Activated CD4-positive, alpha-beta T cell treated with anti-CD3 and anti-CD28 coated beads, Interleukin-2, amount 50 U/mL, for 48 hours (primary cell): ENCODE data around the gene MAST3.
A peak's percentile ranks its signal among the peaks of the same experiment; 100 is the strongest.
"Not testable (repeated sequence)": the region's sequence is repeated elsewhere in the genome, so short reads cannot be mapped to it uniquely, and the experiment has no call there.

Experiments
- DNase-seq, 2 experiments: peaks; one replicate each; pipeline ENCODE4 v3.0.0-alpha.2; 2020

Gene MAST3

DNA sequence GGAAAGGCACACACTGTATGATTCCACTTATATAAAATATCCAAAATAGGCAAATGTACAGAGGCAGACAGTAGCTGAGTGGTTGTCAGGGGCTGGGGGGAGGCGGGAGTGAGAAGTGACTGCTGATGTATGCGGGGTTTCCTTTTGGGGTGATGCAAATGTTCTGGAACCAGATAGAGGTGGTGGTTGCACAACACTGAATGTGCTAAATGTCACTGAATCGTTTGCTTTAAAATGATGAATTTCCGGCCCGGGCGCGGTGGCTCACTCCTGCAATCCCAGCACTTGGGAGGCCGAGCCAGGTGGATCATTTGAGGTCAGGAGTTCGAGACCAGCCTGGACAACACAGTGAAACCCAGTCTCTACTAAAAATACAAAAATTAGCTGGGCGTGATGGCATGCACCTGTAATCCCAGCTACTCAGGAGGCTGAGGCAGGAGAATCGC is 8.5 kb upstream of the MAST3 start:
- DNase-seq, result peak; percentile 66 to 76

DNA sequence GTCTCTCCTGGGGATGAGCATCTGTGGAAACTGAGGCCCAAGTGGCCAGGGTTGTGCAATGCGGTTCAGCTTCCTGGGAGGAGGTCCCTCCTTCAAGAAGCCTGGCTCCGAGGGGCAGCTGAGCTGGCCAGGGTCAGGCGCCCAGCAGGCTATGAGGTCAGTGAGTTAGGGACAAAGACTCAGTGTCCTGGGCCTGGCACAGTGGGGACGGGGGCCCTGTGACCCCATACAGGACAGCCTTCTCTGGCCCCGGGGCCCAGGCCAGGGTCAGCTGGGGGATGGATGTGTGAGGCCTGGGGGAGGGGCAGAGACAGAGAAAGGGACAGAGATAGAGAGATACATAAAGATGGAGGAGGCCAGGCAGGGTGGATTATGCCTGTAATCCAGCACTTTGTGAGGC is 7.9 kb upstream of the MAST3 start:
- DNase-seq, result no peak

DNA sequence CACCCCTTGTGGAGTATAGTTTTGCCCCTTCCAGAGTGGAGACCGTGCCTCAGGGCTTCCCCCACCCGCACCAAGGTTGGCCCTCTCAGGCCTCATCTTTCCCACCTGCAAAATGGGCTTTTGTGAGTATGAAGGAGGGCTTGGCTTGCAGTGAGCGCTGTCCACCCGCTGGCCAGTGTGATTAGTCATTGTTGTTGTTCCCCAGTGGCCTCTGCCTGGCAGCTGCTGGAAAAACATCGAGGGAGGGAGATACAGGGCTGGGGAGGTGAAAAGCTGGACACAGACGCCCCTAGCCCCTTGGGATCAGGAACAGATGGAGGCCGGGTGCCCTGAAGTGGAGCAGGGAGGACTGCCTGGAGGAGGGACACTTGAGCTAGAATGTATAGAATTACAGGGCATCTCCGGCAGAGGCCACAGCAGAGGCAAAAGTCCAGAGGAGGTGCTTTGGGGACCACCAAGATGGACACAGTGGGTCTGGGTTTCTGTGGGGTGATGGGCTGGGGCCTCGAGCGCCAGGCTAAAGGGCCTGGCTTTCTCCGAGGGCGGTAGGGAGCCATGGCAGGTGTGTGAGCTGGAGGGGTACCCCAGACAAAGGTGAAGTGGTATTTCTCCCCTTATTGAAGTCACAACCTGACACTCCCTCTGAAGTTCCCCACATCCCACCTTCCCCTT is 6.9 kb upstream of the MAST3 start:
- DNase-seq, result no peak

DNA sequence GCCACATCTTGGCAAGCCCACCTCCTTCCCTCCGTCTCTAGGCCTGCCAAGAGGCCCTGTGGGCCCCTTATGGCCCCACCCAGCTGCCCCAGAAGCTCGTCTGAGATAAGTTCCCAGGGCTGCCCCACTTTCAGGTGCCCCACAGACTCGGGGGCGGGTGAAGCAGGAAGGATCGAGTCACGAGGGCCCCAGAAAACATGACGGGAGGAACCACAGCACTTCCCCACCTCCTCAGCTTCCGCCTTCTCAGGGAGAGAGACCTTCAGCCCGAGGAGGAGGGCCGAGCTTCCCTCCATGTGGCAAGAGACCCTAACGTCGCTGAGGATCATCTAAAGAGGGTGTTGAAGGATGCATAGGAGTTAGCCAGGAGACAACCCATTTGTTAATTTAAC is 6.4 kb upstream of the MAST3 start:
- DNase-seq, result peak; percentile 85 to 90

DNA sequence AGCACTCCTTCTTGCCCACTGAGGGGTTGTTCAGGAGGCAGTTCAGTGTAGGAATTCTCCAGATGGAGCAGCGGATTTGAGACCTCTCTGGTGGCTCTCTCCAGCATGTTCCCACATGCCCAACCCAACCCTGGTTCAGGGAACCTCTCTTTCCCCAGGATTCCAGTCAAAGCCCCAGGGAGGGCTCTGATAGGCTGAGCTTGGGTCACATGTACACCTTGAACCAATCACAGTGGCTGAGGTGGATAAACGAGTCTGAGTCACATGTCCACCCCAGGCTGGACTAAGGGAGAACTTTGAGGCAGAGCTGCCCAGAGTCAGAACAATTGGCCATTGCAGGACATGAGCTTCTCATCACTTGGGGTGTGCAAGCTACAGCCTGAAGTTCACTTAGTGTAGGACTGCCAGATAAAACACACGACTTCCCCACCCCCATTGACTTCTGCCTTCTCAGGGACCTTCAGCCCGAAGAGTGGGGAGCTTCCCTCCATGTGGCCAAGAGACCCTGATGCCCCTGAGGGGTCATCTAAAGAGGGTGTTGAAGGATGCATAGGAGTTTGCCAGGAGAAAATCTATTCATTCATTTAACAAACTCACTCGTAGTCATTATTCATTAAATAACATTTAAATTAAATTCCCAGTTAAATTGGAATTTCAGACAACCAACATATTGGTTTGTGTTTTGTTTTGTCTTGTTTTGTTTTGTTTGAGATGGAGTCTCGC is 4.0 kb upstream of the MAST3 start:
- no peak for DNase-seq

DNA sequence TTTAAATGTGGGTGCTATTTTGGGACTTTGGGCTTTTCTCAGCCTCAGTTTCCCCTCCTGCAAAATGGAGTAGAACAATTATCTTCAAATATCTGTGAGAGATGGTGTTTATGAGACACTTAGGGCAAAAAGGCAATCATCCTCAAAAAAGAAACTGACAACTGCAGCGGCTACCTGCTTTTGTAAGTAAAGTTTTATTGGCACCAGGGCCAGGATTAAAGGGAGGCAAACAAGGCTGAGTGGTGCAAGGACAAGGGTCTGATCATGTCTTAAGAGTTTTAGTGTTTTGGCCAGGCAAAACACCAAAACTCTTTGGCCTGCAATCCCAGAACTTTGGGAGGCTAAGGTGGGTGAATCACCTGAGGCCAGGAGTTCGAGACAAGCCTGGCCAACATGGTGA is 1.3 kb upstream of the MAST3 start:
- DNase-seq, result no peak

DNA sequence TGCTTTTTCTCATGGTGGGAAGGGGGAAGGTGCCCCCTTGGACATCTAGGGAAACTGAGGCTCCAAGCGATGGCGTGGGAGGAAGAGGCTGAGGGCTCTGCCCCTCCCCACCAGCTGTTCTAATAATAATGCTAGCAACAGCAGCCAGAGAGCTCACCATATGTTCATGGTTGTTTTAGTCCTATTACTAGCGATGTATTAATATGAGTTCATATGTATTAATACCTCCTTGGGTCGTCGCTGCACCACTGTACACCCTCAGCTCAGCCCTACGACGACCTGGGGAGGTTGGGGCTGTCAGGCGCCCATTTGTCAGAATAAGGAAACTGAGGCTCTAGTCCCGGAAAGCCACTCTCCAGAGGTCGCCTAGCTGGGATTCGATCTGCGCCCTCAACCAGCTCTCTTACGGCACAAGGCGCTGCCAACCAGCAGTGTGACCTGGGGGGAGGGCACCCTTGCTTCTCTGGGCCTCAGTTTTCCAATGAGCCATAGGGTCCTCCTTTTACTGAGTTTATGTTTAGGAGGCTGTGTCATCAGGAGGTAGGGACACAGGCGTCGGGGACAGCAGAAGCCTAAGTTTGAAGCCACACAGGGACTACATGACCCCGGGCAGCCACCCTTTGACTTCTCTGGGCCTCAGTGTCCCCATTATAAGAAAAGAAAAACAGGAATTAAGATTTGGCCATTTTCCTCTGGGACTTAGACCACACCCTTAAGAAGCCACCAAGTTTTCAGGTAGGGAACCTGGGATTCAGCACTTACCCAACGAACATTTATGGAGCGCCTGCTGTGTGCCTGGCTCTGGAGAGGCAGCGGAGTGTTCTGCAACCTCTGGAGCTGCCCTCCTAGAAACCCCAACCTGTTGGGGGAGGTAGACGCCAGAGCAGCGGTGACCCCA is 664 bp downstream of the MAST3 start:
- no peak for DNase-seq

DNA sequence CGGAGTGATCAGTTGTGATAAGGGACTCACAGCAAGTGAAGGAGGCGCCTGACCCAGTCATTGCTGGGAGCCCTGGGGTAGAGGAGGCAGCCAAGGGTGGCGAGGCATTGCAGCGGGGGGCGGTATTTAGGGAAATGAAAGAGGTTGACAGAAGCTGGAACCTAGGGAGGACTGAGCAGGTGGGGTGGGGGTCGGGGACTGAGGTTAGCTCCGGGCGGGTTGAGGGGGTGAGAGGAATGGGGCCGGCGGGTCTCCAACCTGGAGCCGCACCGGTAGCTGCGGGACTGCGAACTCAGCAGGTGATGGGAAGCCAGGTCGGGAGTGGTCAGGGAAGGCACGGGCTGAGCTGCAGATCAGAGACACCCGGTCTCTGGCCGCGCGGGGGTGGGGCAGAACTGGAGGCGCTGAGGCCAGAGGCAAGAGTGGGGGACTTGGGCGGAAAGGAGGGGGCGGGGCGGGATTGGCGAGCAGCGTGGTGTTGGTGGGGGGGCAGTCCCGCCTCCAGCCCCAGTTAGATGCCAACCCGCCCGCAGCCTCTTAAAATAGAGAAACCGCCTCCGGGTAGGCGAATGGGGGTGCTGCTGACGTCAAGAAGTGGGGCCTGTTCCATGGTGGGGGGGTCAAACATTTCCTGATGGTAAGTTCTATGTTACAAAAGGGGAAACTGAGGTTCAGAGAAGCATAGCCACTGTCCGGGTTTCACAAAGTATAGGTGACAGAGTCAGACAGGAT is 1.5 kb downstream of the MAST3 start:
- peak in 1 of 2 experiments; percentile 55 for DNase-seq

DNA sequence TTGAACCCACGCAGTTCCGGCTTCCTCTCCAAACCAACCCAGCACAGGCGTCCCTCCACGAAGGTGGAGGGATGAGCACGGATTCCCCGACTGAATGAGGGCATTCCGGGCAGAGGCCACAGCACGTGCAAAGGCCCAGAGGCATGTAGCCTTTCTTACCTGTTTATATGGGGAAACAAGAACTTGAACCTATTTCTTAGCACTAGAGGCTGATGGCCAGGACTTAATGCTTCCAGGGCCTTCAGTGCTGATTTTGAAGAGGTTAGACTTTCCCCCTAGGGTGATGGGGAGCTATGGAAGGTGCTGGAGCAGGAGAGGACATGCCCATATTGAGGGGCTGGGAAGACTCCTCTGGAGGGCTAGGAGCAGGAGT is 2.0 kb downstream of the MAST3 start:
- no peak for DNase-seq

DNA sequence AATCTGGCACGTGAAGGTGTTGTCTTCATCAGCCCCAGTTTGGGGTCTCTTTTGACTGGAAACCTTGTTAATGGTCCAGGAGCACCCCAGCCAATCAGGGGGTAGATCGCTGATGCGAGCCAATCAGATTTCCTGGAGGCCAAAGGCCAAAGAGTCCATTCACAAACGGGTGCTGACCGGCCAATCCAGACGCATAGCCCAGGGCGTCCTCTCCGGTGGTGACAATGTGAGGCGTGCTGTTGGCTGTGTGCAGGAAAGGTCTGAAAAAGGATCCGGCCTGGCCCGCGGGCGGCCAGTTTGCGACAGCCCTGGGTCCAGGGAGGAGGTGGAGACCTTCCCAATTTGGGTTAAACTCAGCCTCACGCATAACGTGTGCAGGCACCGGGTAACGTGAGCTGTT is 3.1 kb downstream of the MAST3 start:
- no peak for DNase-seq

DNA sequence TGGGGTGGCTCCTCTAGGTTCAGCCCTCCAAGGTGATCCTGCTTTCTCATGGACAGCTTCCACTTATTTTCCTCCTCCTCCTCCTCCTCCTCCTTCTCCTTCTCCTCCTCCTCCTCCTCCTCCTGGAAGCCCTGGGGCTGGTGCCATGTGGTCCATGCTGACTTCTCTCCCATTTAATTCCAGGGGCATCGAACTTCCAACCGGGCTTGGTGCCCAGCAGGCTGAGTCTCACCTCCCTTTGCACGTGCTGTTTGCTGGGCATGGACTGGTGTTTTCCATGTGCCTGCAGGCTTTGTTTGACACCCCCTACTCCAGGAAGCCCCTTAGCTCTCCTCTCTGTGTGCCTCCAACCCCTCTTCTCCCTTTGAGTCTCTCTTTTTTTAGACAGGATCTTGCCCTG is 3.7 kb downstream of the MAST3 start:
- no peak for DNase-seq

DNA sequence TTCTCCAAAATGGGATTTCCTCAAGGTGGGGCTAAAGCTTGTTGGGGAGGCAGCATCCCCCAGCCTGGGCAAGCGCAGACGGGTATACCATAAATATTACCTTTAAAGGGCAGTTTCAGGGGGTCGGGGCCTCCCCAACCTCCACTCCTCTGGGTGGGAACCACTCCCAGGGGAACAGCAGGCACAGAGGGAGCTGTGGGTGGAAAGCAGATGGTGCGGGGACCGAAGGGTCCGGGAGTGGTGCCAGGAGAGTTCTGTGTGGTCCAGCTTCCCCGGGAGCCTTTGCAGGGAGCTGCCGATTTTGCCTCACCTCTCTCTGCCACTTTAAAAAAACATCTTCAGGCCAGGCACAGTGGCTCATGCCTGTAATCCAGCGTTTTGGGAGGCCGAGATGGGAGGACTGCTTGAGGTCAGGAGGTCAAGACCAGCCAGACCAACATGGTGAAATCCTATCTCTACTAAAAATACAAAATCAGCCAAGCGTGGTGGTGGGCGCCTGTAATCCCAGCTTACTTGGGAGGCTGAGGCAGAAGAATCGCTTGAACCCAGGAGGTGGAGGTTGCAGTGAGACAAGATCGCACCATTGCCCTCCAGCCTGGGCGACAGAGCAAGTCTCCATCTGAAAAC is 5.5 kb downstream of the MAST3 start:
- no peak for DNase-seq

DNA sequence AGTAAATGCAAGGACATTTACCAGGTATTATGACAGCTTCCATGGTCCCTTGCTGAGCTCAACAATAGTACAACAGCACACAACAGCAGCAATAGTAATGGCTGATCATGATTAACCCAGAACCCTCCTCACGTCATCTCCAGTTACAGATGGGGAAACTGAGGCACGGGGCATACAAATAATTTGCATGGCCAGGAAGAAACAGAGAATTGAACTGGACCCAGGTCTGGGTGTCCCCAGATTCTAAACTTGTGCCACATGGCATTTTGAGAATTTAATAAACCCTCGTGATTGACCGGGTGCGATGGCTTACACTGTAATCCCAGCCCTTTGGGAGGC is 7.2 kb downstream of the MAST3 start:
- DNase-seq, result no peak

DNA sequence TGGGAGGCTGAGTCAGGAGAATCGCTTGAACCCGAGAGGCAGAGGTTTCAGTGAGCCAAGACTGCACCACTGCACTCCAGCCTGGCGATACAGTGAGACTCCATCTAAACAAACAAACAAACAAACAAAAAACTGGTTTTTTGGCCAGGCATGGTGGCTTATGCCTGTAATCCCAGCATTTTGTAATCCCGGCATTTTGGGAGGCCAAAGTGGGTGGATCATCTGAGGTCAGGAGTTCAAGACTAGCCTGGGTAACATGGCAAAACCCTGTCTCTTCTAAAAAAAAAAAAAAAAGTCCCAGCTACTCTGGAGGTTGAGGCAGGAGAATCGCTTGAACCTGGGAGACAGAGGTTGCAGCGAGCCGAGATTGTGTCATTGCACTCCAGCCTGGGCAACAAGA is 7.7 kb downstream of the MAST3 start:
- not testable (repeated sequence) for DNase-seq

DNA sequence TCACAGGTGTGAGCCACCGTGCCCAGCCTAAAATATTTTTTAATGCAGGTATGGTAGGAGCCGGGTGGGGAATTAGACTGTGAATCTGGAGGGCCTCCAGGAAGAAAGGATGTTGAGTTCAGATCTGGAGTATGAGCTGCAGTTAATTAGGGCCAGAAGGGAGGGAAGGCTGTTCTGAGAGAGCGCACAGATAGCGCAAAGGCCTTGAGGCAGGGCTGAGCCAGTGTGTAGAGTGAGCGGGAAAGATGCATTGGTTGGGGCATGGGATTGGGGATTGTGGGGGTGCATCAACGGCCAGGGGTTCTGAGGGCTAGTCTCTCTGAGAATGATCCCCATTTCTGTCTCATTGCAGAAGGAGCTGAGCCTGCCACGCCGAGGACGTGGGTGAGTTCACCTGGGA is 9.7 kb downstream of the MAST3 start:
- DNase-seq, result no peak

DNA sequence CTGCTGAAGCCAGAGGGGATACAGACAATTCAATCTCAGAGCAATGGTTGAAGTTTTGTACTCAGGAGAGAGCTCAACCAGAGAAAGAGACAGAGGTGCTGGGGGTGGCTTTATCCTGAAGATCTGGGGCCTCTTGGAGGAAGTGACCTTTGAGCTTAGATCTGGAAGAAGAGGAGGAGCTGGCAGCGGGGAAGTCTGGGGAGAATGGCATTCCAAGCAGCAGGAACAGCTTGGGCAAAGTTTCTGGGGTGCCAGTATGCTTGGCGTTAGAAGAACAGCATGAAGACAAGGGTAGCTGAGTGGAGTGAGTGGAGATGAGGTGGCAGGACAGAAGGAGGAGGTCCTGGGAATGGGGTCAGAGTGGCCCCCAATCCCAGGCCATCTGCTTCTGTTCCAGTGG is 11.3 kb downstream of the MAST3 start:
- DNase-seq, result no peak

DNA sequence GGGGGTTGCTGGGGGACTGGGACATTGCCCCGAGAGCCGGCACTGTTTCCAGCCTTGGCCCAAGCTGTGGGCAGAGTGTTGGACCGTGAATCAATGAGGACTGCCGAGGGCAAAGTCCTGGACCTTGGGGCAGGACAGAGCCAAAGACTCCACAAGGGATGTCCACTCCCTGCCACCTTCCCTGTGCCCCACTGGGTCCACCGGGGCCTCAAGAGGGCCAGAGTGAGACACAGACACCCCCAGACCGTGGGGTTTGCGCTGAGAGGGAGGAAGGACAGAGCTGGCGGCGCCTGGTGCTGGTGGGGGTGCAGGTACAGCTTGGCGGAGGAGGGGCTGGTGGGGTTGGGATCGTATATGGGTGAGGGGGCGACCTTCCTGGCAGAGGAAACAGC is 11.8 kb downstream of the MAST3 start:
- no peak for DNase-seq

DNA sequence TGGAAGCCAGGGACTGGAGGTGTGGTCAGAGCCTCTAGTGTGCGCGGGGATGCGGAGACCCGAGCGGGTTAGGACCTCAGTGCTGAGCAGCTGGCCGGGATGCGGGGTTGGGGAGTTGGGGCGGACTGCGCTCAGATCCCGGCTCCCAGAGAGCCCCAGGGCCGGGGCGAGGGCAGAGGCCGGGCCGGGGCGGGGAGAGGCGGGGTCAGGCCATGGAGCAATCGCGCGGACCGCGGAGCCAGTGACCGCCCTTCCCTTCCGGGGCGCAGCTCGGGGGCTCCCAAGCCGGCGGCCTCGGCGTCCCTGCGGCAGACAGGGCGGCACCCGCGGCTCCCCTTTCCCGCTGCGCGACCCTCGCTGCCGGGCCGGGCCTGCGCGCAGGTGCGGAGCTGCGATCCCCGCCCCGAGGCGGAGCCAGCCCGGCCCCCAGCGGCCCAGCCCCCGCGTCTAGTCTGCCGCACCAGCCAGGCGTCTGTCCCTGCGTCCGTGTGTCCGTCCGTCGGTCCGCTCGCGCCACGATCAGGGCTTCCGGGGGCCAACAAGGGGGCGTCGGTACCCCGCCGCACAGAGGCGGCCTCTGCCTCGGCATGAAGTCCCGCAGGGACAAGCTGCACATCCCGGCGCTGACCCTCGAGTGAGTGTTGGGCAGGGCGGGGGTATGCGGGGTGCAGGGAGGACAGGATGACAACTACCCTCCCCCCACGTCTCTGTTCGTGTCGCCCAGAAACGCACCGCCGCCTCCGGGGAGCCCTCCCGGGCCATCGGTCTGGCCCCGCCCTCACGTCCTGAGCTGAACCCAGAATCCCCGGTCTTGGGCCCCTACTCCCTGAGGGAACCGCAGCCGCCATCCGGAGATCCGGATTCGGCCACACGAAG is 12.4 kb downstream of the MAST3 start:
- peak; percentile 64 to 70 for DNase-seq

DNA sequence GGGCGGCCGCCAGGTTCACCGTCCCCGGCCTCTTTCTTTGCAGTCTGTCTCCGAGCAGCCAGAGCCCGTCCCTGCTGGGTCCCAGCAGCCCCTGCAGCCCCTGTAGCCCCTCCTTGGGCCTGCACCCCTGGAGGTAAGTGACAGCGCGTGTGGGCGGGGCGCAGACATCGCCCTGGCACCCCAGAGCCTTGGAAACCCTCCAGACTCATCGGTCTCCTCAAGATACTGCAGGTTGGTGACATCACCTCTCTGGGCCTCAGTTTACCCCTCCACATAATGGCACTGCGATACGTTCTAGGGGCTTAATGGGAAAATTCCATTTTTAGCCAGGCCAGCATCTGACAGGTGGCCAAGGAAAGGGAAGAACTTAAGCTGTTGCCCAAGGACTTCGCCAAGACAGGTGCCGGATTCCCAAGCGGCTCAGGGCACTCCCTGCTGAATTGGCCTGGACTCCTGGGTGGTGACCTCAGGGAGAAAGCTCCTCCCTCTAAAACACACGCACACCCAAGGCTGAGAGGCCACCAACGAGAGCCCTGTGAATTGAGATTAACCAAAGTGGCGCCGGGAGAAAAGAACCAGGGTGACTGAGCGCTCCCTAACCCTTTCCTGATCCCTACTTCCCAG is 13.1 kb downstream of the MAST3 start:
- DNase-seq, result no peak

DNA sequence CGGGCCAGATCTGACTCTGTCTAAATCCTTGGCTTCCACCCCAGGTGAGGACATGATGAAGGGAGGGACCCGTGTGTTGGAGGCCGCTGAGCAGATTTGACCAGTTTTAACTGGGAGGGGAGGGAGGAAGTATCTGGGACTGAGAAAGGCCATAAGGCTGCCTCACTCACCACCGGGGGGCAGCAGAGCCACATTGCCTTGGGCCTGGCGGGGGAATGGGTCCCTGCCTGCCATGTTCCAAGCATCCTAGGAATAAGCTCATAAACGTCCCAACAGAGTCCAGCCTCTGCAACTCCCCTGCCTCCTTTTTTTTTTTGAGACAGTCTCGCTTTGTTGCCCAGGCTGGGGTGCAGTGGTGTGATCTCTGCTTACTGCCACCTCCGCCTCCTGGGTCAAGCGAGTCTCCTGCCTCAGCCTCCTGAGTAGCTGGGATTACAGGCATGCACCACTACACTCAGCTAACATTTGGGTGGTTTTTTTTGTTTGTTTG is 15.5 kb downstream of the MAST3 start:
- DNase-seq, result peak; percentile 89 to 90

DNA sequence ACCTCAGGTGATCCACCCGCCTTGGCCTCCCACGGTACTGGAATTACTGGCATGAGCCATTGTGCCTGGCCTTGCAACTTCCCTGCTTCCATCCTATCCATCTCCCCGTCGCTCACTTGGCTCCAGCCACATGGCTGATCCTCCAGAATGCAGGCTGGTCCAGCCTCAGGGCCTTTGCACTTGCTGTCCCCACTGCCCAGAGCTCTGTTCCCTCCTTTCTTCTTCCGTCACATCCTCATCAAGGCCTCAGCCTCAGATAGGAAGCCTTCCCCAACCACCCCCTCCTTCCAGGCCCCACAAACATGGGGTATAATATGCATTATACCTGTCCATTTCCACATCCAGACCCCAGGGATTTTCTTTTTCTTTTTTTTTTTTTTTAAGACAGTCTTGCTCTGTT is 16.2 kb downstream of the MAST3 start:
- no peak for DNase-seq
